ENCODE results near the gene KLHL3.

DNA sequence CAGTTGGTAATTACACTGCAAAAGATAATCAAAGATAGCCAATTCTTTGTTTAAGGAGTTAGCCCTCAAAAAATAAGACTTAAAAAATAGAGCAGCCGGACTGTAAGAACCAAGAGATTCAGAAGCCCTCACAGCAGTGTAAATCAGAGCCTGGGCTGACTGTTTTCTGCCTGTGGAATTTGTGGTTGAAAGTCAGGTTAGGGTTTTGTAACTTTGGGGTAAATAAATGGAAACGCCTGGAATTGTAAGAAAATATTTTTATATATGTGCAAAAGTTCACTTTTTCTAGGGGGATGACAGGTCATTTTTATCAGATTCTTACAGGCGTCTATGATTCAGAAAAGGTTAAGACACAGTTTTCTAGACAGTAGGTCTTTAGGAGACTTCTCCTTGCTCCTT, 35.6 kb downstream of the KLHL3 start:
- TF ChIP-seq, protein P1, sequence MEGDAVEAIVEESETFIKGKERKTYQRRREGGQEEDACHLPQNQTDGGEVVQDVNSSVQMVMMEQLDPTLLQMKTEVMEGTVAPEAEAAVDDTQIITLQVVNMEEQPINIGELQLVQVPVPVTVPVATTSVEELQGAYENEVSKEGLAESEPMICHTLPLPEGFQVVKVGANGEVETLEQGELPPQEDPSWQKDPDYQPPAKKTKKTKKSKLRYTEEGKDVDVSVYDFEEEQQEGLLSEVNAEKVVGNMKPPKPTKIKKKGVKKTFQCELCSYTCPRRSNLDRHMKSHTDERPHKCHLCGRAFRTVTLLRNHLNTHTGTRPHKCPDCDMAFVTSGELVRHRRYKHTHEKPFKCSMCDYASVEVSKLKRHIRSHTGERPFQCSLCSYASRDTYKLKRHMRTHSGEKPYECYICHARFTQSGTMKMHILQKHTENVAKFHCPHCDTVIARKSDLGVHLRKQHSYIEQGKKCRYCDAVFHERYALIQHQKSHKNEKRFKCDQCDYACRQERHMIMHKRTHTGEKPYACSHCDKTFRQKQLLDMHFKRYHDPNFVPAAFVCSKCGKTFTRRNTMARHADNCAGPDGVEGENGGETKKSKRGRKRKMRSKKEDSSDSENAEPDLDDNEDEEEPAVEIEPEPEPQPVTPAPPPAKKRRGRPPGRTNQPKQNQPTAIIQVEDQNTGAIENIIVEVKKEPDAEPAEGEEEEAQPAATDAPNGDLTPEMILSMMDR (IDR thresholded peaks at IDR 0.05) = no peak
- no peak for TF ChIP-seq POLR2A (IDR thresholded peaks at IDR 0.05)

All from esophagus squamous epithelium (tissue), 4 donors.